Measurements from ENCODE around the gene PGGHG. TPM values are rescaled to one million over a fixed set of nuclear protein-coding genes. Genes with fewer than 3 reads are reported as not detected.
"Not testable (repeated sequence)": the region's sequence is repeated elsewhere in the genome, so short reads cannot be mapped to it uniquely, and the experiment has no call there.

Gene PGGHG
- total RNA-seq, 4 donors from 2014 or later: 4.0 to 7.7 (median 6.9) TPM

- no peak for TF ChIP-seq POLR2A (IDR thresholded peaks at IDR 0.05)
- no peak for TF ChIP-seq CTCF (IDR thresholded peaks at IDR 0.05)
- 87 to 92% methylated on average over 4 of the region's 4 CpGs for WGBS, 2 donors
- intact Hi-C loops (cut with DNase I; ENCODE audit: low total_unique reads): no loop called here
- no peak overlapping the region for H3K4me3 ChIP-seq (ENCODE audit: low read depth, poor library complexity, severe bottlenecking)
- DNase-seq (ENCODE audit: low spot score in 2 of 2): no peak
These were observed 27.3 kb upstream of the PGGHG start for GRCh38 chr11:261624-262023.

- WGBS, 2 donors: 57 to 58% methylated on average over 5 to 6 of the region's 13 CpGs
- intact Hi-C loops (cut with DNase I; ENCODE audit: low total_unique reads): no loop called here
- peak; percentile 43 to 86 for DNase-seq (ENCODE audit: low spot score in 2 of 2)
- TF ChIP-seq CTCF (IDR thresholded peaks at IDR 0.05): no peak
- no peak for TF ChIP-seq POLR2A (IDR thresholded peaks at IDR 0.05)
- H3K4me3 ChIP-seq (ENCODE audit: low read depth, poor library complexity, severe bottlenecking): no peak overlapping the region
These were observed 22.1 kb upstream of the PGGHG start for GRCh38 chr11:266676-267439.

- peak; percentile 61 to 94 for DNase-seq (ENCODE audit: low spot score in 2 of 2)
- intact Hi-C loops (cut with DNase I; ENCODE audit: low total_unique reads): no loop called here
- no peak overlapping the region for H3K4me3 ChIP-seq (ENCODE audit: low read depth, poor library complexity, severe bottlenecking)
- WGBS, 2 donors: 15 to 23% methylated on average over 16 to 17 of the region's 18 CpGs
- TF ChIP-seq CTCF (IDR thresholded peaks at IDR 0.05) (no peak), POLR2A (IDR thresholded peaks at IDR 0.05) (no peak)
These were observed 21.4 kb upstream of the PGGHG start for GRCh38 chr11:267491-267994.

- intact Hi-C loops (cut with DNase I; ENCODE audit: low total_unique reads); H3K4me3 ChIP-seq (ENCODE audit: low read depth, poor library complexity, severe bottlenecking): not testable (repeated sequence)
- WGBS, 2 donors: 28 to 34% methylated on average over 16 of the region's 16 CpGs
- peak; percentile 76 to 95 for DNase-seq (ENCODE audit: low spot score in 2 of 2)
These were observed 20.2 kb upstream of the PGGHG start for GRCh38 chr11:268716-269145.

GRCh38 chr11:269146-269890, 19.6 kb upstream of the PGGHG start:
- TF ChIP-seq POLR2A (IDR thresholded peaks at IDR 0.05) (no peak), CTCF (IDR thresholded peaks at IDR 0.05) (no peak)
- 40 to 44% methylated on average over 21 of the region's 21 CpGs for WGBS, 2 donors
- DNase-seq (ENCODE audit: low spot score in 2 of 2): peak; percentile 36 to 91
- intact Hi-C loops (cut with DNase I; ENCODE audit: low total_unique reads): no loop called here
- H3K4me3 ChIP-seq (ENCODE audit: low read depth, poor library complexity, severe bottlenecking): no peak overlapping the region
